Measurements from ENCODE around the gene KLHDC8A. TPM values are rescaled to one million over a fixed set of nuclear protein-coding genes. Genes with fewer than 3 reads are reported as not detected.

KLHDC8A gene
- total and polyA plus RNA-seq, 2 donors (not counting 3 experiments of a cell fraction or from before 2014, with no cell fraction given) = not detected

DNA sequence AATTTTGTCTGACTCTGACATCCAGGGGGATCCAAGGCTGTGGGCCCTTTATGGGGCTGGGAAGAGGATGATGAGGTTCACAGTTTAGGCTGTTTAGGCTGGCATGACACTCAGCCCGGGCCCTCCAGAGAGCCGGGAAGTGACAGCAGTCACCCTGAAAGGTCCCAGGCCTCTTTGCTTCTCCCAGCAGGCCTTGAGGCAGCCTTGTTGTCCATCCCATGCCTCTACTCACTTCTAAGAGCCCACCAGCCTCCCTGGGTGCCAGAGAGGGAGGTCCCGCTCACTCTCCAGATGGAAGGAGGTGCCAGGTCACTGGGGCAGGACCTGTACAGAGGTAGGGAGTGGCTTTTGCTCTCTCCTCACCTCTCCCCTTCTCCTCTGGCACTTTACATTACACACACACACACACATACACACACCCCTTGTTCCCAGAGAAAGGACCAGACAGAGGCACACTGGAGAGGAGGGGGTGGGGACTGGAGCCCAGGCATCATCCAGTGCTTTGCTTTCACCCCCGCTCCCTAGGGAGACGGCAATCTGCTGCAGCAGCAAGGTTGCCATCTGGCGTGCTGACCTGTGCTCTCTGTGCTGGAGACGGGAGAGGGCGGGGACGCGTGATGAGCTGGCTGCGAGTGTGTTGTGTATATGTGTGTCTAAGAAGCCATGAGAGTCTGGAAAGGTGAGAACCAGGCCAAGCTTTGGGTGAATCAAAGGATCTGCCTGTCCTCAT lies 4.6 kb downstream of the KLHDC8A start:
- H3K27ac ChIP-seq (ENCODE audit: insufficient read depth, low read depth, low read length) = no peak overlapping the region
- no peaks in the 10 kb centered on the region for H4K20me1 ChIP-seq (replicated peaks; ENCODE audit: control insufficient read depth, extremely low read depth, insufficient read depth, low read length)
- H3K9me3 ChIP-seq (replicated peaks; ENCODE audit: control insufficient read depth, insufficient read depth, low read length) = no peaks in the 10 kb centered on the region
- no peak overlapping the region for H3K9ac ChIP-seq (replicated peaks; ENCODE audit: extremely low read depth, insufficient read depth, low read length)
- ChIA-PET POLR2A (no interaction called here), CTCF (interaction anchor here (2.8 to 4.7 kb wide), 3 partner anchors 16 to 134 kb away, joined by 55 to 243 read pairs (median 71); no protein-coding TSS in a partner anchor)
- TF ChIP-seq GATA2 (IDR thresholded peaks at IDR 0.05; ENCODE audit: insufficient read depth, insufficient read length, low read depth, low read length) = no peak
- TF ChIP-seq FOS (IDR thresholded peaks at IDR 0.05; ENCODE audit: borderline replicate concordance, insufficient read depth, low read length) = no peak
- TF ChIP-seq EZH2 (IDR thresholded peaks at IDR 0.05; ENCODE audit: borderline replicate concordance, low read depth, low read length, severe bottlenecking) = no peak
- TF ChIP-seq, protein P1, sequence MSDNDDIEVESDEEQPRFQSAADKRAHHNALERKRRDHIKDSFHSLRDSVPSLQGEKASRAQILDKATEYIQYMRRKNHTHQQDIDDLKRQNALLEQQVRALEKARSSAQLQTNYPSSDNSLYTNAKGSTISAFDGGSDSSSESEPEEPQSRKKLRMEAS (IDR thresholded peaks at IDR 0.05; ENCODE audit: insufficient read depth, insufficient read length) = no peak
- no peaks in the 10 kb centered on the region for H3K9me1 ChIP-seq (replicated peaks; ENCODE audit: control insufficient read depth, extremely low read depth, insufficient read depth, low read length)
- no peak overlapping the region for H3K4me3 ChIP-seq (replicated peaks in 1 of 3; ENCODE audit: insufficient read depth in 1 of 3, low read depth in 1 of 3, low read length in 3 of 3)
- peaks cover 23 to 35% of the 10 kb centered on the region in 2 experiments for H3K27me3 ChIP-seq (ENCODE audit: control insufficient read depth in 2 of 2, insufficient read depth in 2 of 2, low read length in 2 of 2)
- FAIRE-seq = no peak
- H3K4me2 ChIP-seq (ENCODE audit: insufficient read depth, low read length) = no peak overlapping the region
- dilution Hi-C loops (cut with MboI; ENCODE audit: extremely low pct_ligation_motif_present, low sequenced_read_pairs) = no loop called here
- no peak for DNase-seq (ENCODE audit: low read depth, low spot score)
- BruUV-seq (replicated peaks) = no TSS peak
- no peaks in the 10 kb centered on the region for H3K79me2 ChIP-seq (ENCODE audit: control insufficient read depth, insufficient read depth, low read length)
- H2AFZ ChIP-seq (ENCODE audit: low read depth, low read length) = no peak overlapping the region
- H3K36me3 ChIP-seq (ENCODE audit: control insufficient read depth in 2 of 2, extremely low read depth in 1 of 2, insufficient read depth in 2 of 2, low read length in 2 of 2) = no peaks in the 10 kb centered on the region
- intact Hi-C loops (cut with micrococcal nuclease) = no loop called here
- no peaks in the 10 kb centered on the region for H3K4me1 ChIP-seq (ENCODE audit: control insufficient read depth, extremely low read depth, insufficient read depth, low read length)

DNA sequence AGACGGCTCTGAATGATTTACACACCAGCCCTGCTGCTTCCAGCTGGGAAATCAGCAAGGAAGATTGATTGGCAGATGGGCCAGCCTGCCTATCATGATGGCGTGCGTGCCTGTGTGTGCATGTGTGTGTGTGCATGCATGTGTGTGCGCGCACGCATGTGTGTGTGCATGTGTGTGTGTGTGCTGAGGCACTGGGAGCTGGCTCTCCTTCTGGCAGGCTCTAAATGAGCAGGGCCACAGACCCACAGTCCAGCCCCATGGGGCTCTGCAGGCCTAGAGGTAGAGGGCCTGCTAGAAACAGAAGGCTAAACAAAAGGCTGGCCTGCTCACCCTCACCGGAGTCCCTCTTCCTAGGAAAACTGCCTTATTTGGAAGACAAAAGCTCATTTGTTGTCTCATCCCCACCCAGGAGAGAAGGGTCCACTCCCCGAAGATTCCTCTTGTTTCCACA lies 6.0 kb downstream of the KLHDC8A start:
- no TSS peak for BruUV-seq (replicated peaks)
- POLR2A ChIA-PET = no interaction called here

More for the DNA sequence above, 6.0 kb downstream of the KLHDC8A start:
- Histone ChIP-seq H3K4me3 (replicated peaks in 1 of 3; ENCODE audit: insufficient read depth in 1 of 3, low read depth in 1 of 3, low read length in 3 of 3) (no peak overlapping the region), H4K20me1 (replicated peaks; ENCODE audit: control insufficient read depth, extremely low read depth, insufficient read depth, low read length) (no peaks in the 10 kb centered on the region), H3K9me1 (replicated peaks; ENCODE audit: control insufficient read depth, extremely low read depth, insufficient read depth, low read length) (no peaks in the 10 kb centered on the region), H3K4me1 (ENCODE audit: control insufficient read depth, extremely low read depth, insufficient read depth, low read length) (no peaks in the 10 kb centered on the region), H3K27me3 (ENCODE audit: control insufficient read depth in 2 of 2, insufficient read depth in 2 of 2, low read length in 2 of 2) (peaks cover 38 to 42% of the 10 kb centered on the region in 2 experiments), H3K36me3 (ENCODE audit: control insufficient read depth in 2 of 2, extremely low read depth in 1 of 2, insufficient read depth in 2 of 2, low read length in 2 of 2) (no peaks in the 10 kb centered on the region), H3K9me3 (replicated peaks; ENCODE audit: control insufficient read depth, insufficient read depth, low read length) (no peaks in the 10 kb centered on the region), H3K27ac (ENCODE audit: insufficient read depth, low read depth, low read length) (no peak overlapping the region), H2AFZ (ENCODE audit: low read depth, low read length) (no peak overlapping the region), H3K79me2 (ENCODE audit: control insufficient read depth, insufficient read depth, low read length) (no peaks in the 10 kb centered on the region), H3K9ac (replicated peaks; ENCODE audit: extremely low read depth, insufficient read depth, low read length) (no peak overlapping the region), H3K4me2 (ENCODE audit: insufficient read depth, low read length) (no peak overlapping the region)
- FAIRE-seq (no peak), DNase-seq (ENCODE audit: low read depth, low spot score) (no peak)
- intact Hi-C loops (cut with micrococcal nuclease) (no loop called here), dilution Hi-C loops (cut with MboI; ENCODE audit: extremely low pct_ligation_motif_present, low sequenced_read_pairs) (no loop called here)
- CTCF ChIA-PET = interaction anchor here (1.3 to 4.9 kb wide), 4 partner anchors 77 to 173 kb away, joined by 3 to 24 read pairs (median 19); no protein-coding TSS in a partner anchor
- no peak for TF ChIP-seq POLR2AphosphoS5 (IDR thresholded peaks at IDR 0.05; ENCODE audit: insufficient read depth, low read depth, low read length)
- TF ChIP-seq MYC (IDR thresholded peaks at IDR 0.05; ENCODE audit: low read depth, low read length) = no peak
